ENCODE results near the gene SRSF10.

DNA sequence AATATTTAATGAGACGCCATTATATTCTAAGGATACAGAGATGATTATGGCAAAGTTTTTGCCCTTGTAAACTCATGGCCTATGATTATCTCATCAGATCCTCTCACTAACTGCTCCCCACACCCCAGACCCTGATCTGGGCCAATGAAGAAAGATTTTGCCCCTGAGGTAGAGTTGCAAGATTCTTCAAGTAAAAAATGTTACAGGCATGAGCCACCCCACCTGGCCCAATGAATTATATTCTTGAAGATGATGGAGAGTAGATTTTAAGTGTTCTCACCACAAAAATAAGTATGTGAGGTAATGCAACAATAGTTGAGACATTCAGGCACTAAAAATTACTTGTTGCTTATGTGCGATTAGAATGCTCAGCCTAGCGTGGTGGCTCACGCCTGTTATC, 65.2 kb downstream of the SRSF10 start:
- TF ChIP-seq POLR2A (IDR thresholded peaks at IDR 0.05; ENCODE audit: low read depth, low read length) (no peak), TAF1 (IDR thresholded peaks at IDR 0.05; ENCODE audit: low read depth, low read length) (no peak), POLR2AphosphoS5 (IDR thresholded peaks at IDR 0.05; ENCODE audit: low read depth, low read length) (no peak), POU2F2 (IDR thresholded peaks at IDR 0.05; ENCODE audit: low read depth, low read length) (no peak)

Measured in GM12891 (cell line).